Measurements from ENCODE around the gene ZNF157.
"Not testable (repeated sequence)": the region's sequence is repeated elsewhere in the genome, so short reads cannot be mapped to it uniquely, and the experiment has no call there.

The ZNF157 gene

GRCh38 chrX:47370278-47370677 lies at the start of gene ZNF157:
TSS of gene ZNF157 (plus strand) at chrX:47370578. CDS start at chrX:47370669, 91 bp downstream.
- DNase-seq: no peak

- DNase-seq: peak in 1 of 2 experiments; percentile 21
Measured at GRCh38 chrX:47321386-47321785, 49.0 kb upstream of the ZNF157 start.

- DNase-seq: no peak
Measured at GRCh38 chrX:47321823-47322371, 48.5 kb upstream of the ZNF157 start.

GRCh38 chrX:47327902-47328301 lies 42.5 kb upstream of the ZNF157 start:
- no peak for DNase-seq

GRCh38 chrX:47332729-47333128 lies 37.6 kb upstream of the ZNF157 start:
- DNase-seq: not testable (repeated sequence)

- no peak for DNase-seq
Measured at GRCh38 chrX:47351706-47352105, 18.7 kb upstream of the ZNF157 start.

- DNase-seq: no peak
Measured at GRCh38 chrX:47358387-47359065, 11.9 kb upstream of the ZNF157 start.

- no peak for DNase-seq
Measured at GRCh38 chrX:47360423-47361179, 9.8 kb upstream of the ZNF157 start.

GRCh38 chrX:47361538-47362511 lies 8.6 kb upstream of the ZNF157 start:
- peak; percentile 94 to 98 for DNase-seq

- DNase-seq: peak; percentile 91 to 92
Measured at GRCh38 chrX:47366041-47366722, 4.2 kb upstream of the ZNF157 start.

GRCh38 chrX:47373198-47373597 lies 2.8 kb downstream of the ZNF157 start:
- DNase-seq: no peak

GRCh38 chrX:47380268-47380667 lies 9.9 kb downstream of the ZNF157 start:
- DNase-seq: no peak

GRCh38 chrX:47380837-47381236 lies 10.5 kb downstream of the ZNF157 start:
- not testable (repeated sequence) for DNase-seq

GRCh38 chrX:47384502-47384901 lies 14.1 kb downstream of the ZNF157 start:
- peak; percentile 72 to 85 for DNase-seq

- DNase-seq: no peak
Measured at GRCh38 chrX:47390780-47391179, 20.4 kb downstream of the ZNF157 start.

GRCh38 chrX:47413179-47413594 lies 42.8 kb downstream of the ZNF157 start:
- DNase-seq: no peak

- DNase-seq: no peak
Measured at GRCh38 chrX:47420265-47420664, 49.9 kb downstream of the ZNF157 start.

- no peak for DNase-seq
Measured at GRCh38 chrX:47420962-47421361, 50.6 kb downstream of the ZNF157 start.

- no peak for DNase-seq
Measured at GRCh38 chrX:47422444-47422843, 52.1 kb downstream of the ZNF157 start.

GRCh38 chrX:47430925-47431324 lies 60.5 kb downstream of the ZNF157 start:
- no peak for DNase-seq

- DNase-seq: no peak
Measured at GRCh38 chrX:47446431-47446830, 76.1 kb downstream of the ZNF157 start.

GRCh38 chrX:47446971-47447370 lies 76.6 kb downstream of the ZNF157 start:
- no peak for DNase-seq

All from NCI-H526 (cell line).